IMR-90 (cell line): ENCODE measurements around the gene CMIP. TPM values are rescaled to one million over a fixed set of nuclear protein-coding genes. Genes with fewer than 3 reads are reported as not detected.

Source experiments
- ATAC-seq: fragments of 200-7000 bp; cut with Tn5 transposase; 2 replicates; pipeline ENCODE4 v1.9.1; 2020; ENCODE audit warnings: low read depth, mild to moderate bottlenecking, moderate library complexity
- BruUV-seq: library from RNA; stranded (reverse); fragments of 400-500 nt; replicated peaks from 2 replicates; lab custom pipeline; 2021; lab: Mats Ljungman, UMichigan
- CTCF ChIA-PET: fragments of 300-600 bp; formaldehyde crosslinking; extraction: SDS; loops from one replicate; lab custom pipeline; 2021; ENCODE audit warnings: antibody characterized with exemption; lab: Yijun Ruan, JAX
- POLR2A ChIA-PET: fragments of 300-600 bp; sonication (Branson Sonifier 250); formaldehyde crosslinking; loops from one replicate; lab custom pipeline; 2022; ENCODE audit warnings: antibody characterized with exemption; ENCODE audit not compliant: unreplicated experiment; lab: Charles Lee
- DNase-seq: peaks from one replicate; pipeline ENCODE4 v3.0.0; 2013
- H2AFZ ChIP-seq: replicated peaks from 2 replicates; pipeline ENCODE3; 2013; ENCODE audit warnings: low read length, mild to moderate bottlenecking; ENCODE audit not compliant: poor library complexity
- H2AK5ac ChIP-seq: 2 replicates; pipeline ENCODE4 v1.6.1; 2013; ENCODE audit warnings: low read depth, low read length, inconsistent platforms
- H2AK9ac ChIP-seq: replicated peaks from 2 replicates; pipeline ENCODE3; 2013; ENCODE audit warnings: mild to moderate bottlenecking, low read depth, low read length, moderate library complexity; ENCODE audit not compliant: poor library complexity
- H2BK120ac ChIP-seq: 2 replicates; pipeline ENCODE4 v1.6.1; 2013; ENCODE audit warnings: low read depth, low read length, inconsistent platforms
- H2BK15ac ChIP-seq: 3 replicates; pipeline ENCODE4 v1.6.1; 2013; ENCODE audit warnings: low read depth, low read length, inconsistent platforms
- H2BK20ac ChIP-seq: 2 replicates; pipeline ENCODE4 v1.6.1; 2013; ENCODE audit warnings: low read depth, mild to moderate bottlenecking, inconsistent platforms, low read length, moderate library complexity
- H2BK5ac ChIP-seq: 2 replicates; pipeline ENCODE4 v1.6.1; 2013; ENCODE audit warnings: mild to moderate bottlenecking, low read depth, low read length, inconsistent platforms; ENCODE audit not compliant: poor library complexity, severe bottlenecking
- H3K14ac ChIP-seq: replicated peaks from 2 replicates; pipeline ENCODE4 v1.6.1; 2013; ENCODE audit warnings: low read depth, low read length, inconsistent platforms
- H3K18ac ChIP-seq: 2 replicates; pipeline ENCODE4 v1.6.1; 2013; ENCODE audit warnings: low read depth, low read length, control low read depth
- H3K23ac ChIP-seq: 2 replicates; pipeline ENCODE4 v1.6.1; 2013; ENCODE audit warnings: low read depth, low read length, inconsistent platforms
- H3K27ac ChIP-seq: 2 replicates; pipeline ENCODE4 v1.5.1; 2013; ENCODE audit warnings: mild to moderate bottlenecking, control low read depth, low read length; ENCODE audit not compliant: insufficient read depth
- H3K27me3 ChIP-seq: 2 replicates; pipeline ENCODE4 v1.6.1; 2013; ENCODE audit warnings: low read length; ENCODE audit not compliant: control insufficient read depth, insufficient read depth
- H3K36me3 ChIP-seq: 2 replicates; pipeline ENCODE4 v1.6.1; 2013; ENCODE audit warnings: low read length, mixed read lengths; ENCODE audit not compliant: control insufficient read depth, insufficient read depth
- H3K4ac ChIP-seq: 2 replicates; pipeline ENCODE4 v1.6.1; 2013; ENCODE audit warnings: low read depth, low read length, inconsistent platforms
- H3K4me1 ChIP-seq: 2 replicates; pipeline ENCODE4 v1.6.1; 2013; ENCODE audit warnings: low read length, mixed read lengths; ENCODE audit not compliant: control insufficient read depth, insufficient read depth
- H3K4me2 ChIP-seq: 2 replicates; pipeline ENCODE4 v1.6.1; 2013; ENCODE audit warnings: low read depth, mild to moderate bottlenecking, control low read depth, low read length, moderate library complexity
- H3K4me3 ChIP-seq: 2 replicates; pipeline ENCODE4 v1.5.1; 2013; ENCODE audit warnings: low read depth, mild to moderate bottlenecking, control low read depth, low read length, moderate library complexity; ENCODE audit not compliant: insufficient read depth
- H3K56ac ChIP-seq: 2 replicates; pipeline ENCODE4 v1.6.1; 2013; ENCODE audit warnings: low read length, inconsistent platforms; ENCODE audit not compliant: insufficient read depth; ENCODE audit errors: extremely low read depth
- H3K79me1 ChIP-seq, 2 experiments: 2 replicates each; pipeline ENCODE4 v1.6.1; 2013; ENCODE audit warnings: low read length in 2 of 2, inconsistent platforms in 1 of 2, low read depth in 1 of 2
- H3K9ac ChIP-seq: 2 replicates; pipeline ENCODE4 v1.6.1; 2013; ENCODE audit warnings: low read depth, low read length, control low read depth
- H3K9me1 ChIP-seq: 2 replicates; pipeline ENCODE4 v1.6.1; 2013; ENCODE audit warnings: low read length, inconsistent platforms; ENCODE audit not compliant: insufficient read depth
- H3K9me3 ChIP-seq: 2 replicates; pipeline ENCODE4 v1.6.1; 2013; ENCODE audit warnings: low read length; ENCODE audit not compliant: control insufficient read depth, insufficient read depth
- H4K20me1 ChIP-seq: 2 replicates; pipeline ENCODE4 v1.6.1; 2013; ENCODE audit warnings: low read length, inconsistent platforms; ENCODE audit not compliant: insufficient read depth
- H4K5ac ChIP-seq: 2 replicates; pipeline ENCODE4 v1.6.1; 2013; ENCODE audit warnings: mild to moderate bottlenecking, low read depth, low read length, control low read depth
- H4K8ac ChIP-seq, 2 experiments: 2 replicates each; pipeline ENCODE4 v1.6.1; 2013; ENCODE audit warnings: low read depth in 2 of 2, low read length in 2 of 2, control low read depth in 1 of 2, inconsistent platforms in 1 of 2
- H4K91ac ChIP-seq: 2 replicates; pipeline ENCODE4 v1.6.1; 2013; ENCODE audit warnings: low read depth, low read length, inconsistent platforms; ENCODE audit not compliant: insufficient read depth
- CEBPB ChIP-seq: IDR thresholded peaks from 2 replicates; pipeline ENCODE4 v1.6.1; 2012; ENCODE audit warnings: low read depth, low read length, improper control_type of control experiment
- CHD1 ChIP-seq: IDR thresholded peaks from 2 replicates; pipeline ENCODE4 v1.6.1; 2012; ENCODE audit warnings: low read depth, low read length, improper control_type of control experiment
- FOS ChIP-seq: fragments of 150-350 bp; IDR thresholded peaks from 2 replicates; pipeline ENCODE4 v1.6.1; 2016; ENCODE audit warnings: low read depth, low read length
- MAFK ChIP-seq: IDR thresholded peaks from 2 replicates; pipeline ENCODE4 v1.6.1; 2012; ENCODE audit warnings: low read depth, low read length, improper control_type of control experiment
- MXI1 ChIP-seq: IDR thresholded peaks from 2 replicates; pipeline ENCODE4 v1.6.1; 2012; ENCODE audit warnings: low read depth, mild to moderate bottlenecking, low read length, moderate library complexity, borderline replicate concordance
- RFX5 ChIP-seq: IDR thresholded peaks from 2 replicates; pipeline ENCODE4 v1.8.0; 2012; ENCODE audit warnings: low read depth, mild to moderate bottlenecking, low read length, moderate library complexity
- WGBS, 2 experiments: methylation state at CpG; one replicate each; pipeline versions ENCODE4 v1.1.5 to v1.1.7; 2013; ENCODE audit warnings: missing lambda C conversion rate in 2 of 2; ENCODE audit not compliant: insufficient read length in 1 of 2; ENCODE audit errors: extremely low coverage in 2 of 2; 5-methylcytosine and 5-hydroxymethylcytosine counted together
- dilution Hi-C: fragments of 300-500 bp; cut with HindIII; formaldehyde crosslinking; loops from one replicate; pipeline ENCODE4 v1.14.3; 2018; ENCODE audit warnings: low sequenced_read_pairs; ENCODE audit not compliant: unreplicated experiment
- in situ Hi-C: fragments of 300-500 bp; cut with MboI; formaldehyde crosslinking; loops from 3 replicates; pipeline ENCODE4 v1.14.3; 2019; ENCODE audit warnings: low sequenced_read_pairs, inconsistent platforms, mixed read lengths
- intact Hi-C: fragments of 100-400 bp; cut with micrococcal nuclease; formaldehyde crosslinking; loops from 2 replicates; pipeline ENCODE4 v1.10.0; 2022
- polyA plus RNA-seq, 3 experiments: library from polyadenylated mRNA; depleted of rRNA; stranded (reverse); fragments of >200 nt; gene quantifications; 2 replicates each; pipeline ENCODE4 v1.2.3, GENCODE V29; 2012; ENCODE audit warnings: low replicate concordance in 1 of 3
- total RNA-seq: library from RNA; depleted of rRNA; stranded (reverse); fragments of >200 nt; gene quantifications from 2 replicates; pipeline ENCODE4 v1.2.3, GENCODE V29; 2012
- TF ChIP-seq, protein P1 (sequence below): conservative IDR thresholded peaks from 2 replicates; pipeline ENCODE4 v1.5.1; 2012; ENCODE audit warnings: mild to moderate bottlenecking, low read depth, low read length, improper control_type of control experiment

Gene CMIP
- total and polyA plus RNA-seq, 2 of the 4 experiments (the other 2 are of a cell fraction): 3.2 to 11.6 TPM

DNA sequence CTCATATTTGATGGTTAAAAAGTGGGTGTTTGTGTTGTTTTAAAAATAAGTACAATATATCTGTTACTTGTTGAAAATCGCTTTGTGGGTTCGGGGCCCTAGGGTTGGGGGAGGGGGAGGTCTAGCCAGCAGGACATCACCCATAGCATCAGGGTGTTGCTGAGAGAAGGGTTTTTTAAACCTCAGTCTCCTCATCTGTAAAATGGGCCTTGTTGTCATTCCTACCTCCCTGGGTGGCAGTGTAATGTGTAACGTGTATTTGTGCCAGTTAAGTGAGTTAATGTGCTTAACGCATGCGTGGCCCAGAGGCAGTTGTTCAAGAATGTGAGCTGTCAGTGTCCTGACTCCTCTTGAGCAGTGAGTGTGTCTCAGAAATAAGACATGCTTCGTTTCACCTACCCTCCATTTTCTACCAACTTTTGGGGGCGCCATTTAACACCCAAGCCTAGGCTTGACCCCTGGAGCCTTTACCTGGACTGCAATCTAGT, 129.0 kb downstream of the CMIP start:
- no peak overlapping the region for H2BK5ac ChIP-seq
- no peak overlapping the region for H3K27ac ChIP-seq
- no peaks in the 10 kb centered on the region for H3K36me3 ChIP-seq
- H3K9me3 ChIP-seq: no peaks in the 10 kb centered on the region
- H2AK9ac ChIP-seq: no peak overlapping the region
- no peak overlapping the region for H3K23ac ChIP-seq
- in situ Hi-C loops: no loop called here
- no peak overlapping the region for H3K14ac ChIP-seq
- peaks cover 52% of the 10 kb centered on the region for H4K20me1 ChIP-seq
- H3K18ac ChIP-seq: no peak overlapping the region
- H2BK15ac ChIP-seq: no peak overlapping the region
- ChIA-PET POLR2A (no interaction called here), CTCF (no interaction called here)
- WGBS, 2 experiments: no CpG with 5 or more reads among the region's 7 CpGs
- DNase-seq: no peak
- peaks cover 22% of the 10 kb centered on the region for H3K9me1 ChIP-seq
- dilution Hi-C loops: no loop called here
- H2AK5ac ChIP-seq: no peak overlapping the region
- no peak overlapping the region for H3K4ac ChIP-seq
- H4K5ac ChIP-seq: no peak overlapping the region
- H2AFZ ChIP-seq: no peak overlapping the region
- H3K4me2 ChIP-seq: no peak overlapping the region
- H3K27me3 ChIP-seq: no peaks in the 10 kb centered on the region
- intact Hi-C loops: no loop called here
- no peak overlapping the region for H3K4me3 ChIP-seq
- H3K4me1 ChIP-seq: peaks cover 1% of the 10 kb centered on the region
- H2BK120ac ChIP-seq: no peak overlapping the region
- ATAC-seq: no peak
- H3K56ac ChIP-seq: no peak overlapping the region
- H3K79me1 ChIP-seq: peaks cover 29 to 61% of the 10 kb centered on the region in 2 experiments
- H3K9ac ChIP-seq: no peak overlapping the region
- no peak overlapping the region for H4K91ac ChIP-seq
- no peak overlapping the region for H4K8ac ChIP-seq
- TF ChIP-seq RFX5 (no peak), CHD1 (no peak), CEBPB (no peak), FOS (no peak), MAFK (no peak), MXI1 (no peak)
- TF ChIP-seq, protein P1, sequence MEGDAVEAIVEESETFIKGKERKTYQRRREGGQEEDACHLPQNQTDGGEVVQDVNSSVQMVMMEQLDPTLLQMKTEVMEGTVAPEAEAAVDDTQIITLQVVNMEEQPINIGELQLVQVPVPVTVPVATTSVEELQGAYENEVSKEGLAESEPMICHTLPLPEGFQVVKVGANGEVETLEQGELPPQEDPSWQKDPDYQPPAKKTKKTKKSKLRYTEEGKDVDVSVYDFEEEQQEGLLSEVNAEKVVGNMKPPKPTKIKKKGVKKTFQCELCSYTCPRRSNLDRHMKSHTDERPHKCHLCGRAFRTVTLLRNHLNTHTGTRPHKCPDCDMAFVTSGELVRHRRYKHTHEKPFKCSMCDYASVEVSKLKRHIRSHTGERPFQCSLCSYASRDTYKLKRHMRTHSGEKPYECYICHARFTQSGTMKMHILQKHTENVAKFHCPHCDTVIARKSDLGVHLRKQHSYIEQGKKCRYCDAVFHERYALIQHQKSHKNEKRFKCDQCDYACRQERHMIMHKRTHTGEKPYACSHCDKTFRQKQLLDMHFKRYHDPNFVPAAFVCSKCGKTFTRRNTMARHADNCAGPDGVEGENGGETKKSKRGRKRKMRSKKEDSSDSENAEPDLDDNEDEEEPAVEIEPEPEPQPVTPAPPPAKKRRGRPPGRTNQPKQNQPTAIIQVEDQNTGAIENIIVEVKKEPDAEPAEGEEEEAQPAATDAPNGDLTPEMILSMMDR: no peak
- H2BK20ac ChIP-seq: no peak overlapping the region
- BruUV-seq: no TSS peak
